Measurements from ENCODE around the gene GSTA1.

The GSTA1 gene

DNA sequence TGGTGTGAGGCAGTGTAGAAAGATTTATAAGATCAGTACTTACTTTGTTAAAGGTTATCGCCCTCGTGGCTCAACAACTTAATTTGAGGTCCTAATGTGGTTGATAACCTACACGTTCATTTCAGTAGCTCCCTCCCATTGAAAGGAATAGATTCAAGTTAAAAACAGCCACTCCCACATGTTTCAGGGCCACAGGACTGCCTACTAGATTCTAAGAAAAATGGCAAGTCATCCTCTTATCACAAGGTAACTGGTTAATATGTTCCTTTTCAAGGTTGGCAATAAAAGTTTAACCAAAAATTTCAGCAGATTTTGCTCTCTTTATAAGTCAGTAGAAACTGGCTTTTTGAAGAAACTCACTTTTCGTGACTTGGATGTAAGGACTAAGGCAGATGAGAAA, 57.4 kb downstream of the GSTA1 start:
- DNase-seq (ENCODE audit: low read depth), result no peak
- TF ChIP-seq, protein P1, sequence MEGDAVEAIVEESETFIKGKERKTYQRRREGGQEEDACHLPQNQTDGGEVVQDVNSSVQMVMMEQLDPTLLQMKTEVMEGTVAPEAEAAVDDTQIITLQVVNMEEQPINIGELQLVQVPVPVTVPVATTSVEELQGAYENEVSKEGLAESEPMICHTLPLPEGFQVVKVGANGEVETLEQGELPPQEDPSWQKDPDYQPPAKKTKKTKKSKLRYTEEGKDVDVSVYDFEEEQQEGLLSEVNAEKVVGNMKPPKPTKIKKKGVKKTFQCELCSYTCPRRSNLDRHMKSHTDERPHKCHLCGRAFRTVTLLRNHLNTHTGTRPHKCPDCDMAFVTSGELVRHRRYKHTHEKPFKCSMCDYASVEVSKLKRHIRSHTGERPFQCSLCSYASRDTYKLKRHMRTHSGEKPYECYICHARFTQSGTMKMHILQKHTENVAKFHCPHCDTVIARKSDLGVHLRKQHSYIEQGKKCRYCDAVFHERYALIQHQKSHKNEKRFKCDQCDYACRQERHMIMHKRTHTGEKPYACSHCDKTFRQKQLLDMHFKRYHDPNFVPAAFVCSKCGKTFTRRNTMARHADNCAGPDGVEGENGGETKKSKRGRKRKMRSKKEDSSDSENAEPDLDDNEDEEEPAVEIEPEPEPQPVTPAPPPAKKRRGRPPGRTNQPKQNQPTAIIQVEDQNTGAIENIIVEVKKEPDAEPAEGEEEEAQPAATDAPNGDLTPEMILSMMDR (conservative IDR thresholded peaks at IDR 0.05; ENCODE audit: control insufficient read depth, insufficient read depth, low read depth, low read length), result no peak
- no peak overlapping the region for H3K4me3 ChIP-seq (ENCODE audit: control insufficient read depth, low read depth, low read length)

DNA sequence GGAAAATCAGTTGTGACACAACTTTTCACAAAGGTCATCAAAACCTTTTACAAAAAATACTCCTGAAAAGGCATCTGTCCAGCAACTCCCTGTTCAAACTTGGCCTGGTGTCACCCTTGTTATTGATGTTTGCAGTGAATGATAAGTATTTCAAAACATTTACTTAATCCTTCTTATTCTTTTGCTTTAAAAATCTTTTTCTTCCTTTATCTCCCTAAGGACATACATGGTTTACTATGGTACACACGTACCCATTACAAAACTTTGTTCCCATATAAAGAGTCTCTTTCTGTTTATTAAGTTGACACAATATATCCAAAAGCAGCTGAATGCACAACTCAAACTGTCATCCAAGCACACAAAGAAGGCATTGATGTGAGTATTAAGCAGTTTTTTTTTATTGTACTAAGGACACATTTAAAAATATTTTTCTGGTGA, 57.8 kb downstream of the GSTA1 start:
- TF ChIP-seq, protein P1 (conservative IDR thresholded peaks at IDR 0.05; ENCODE audit: control insufficient read depth, insufficient read depth, low read depth, low read length), result no peak
- no peak overlapping the region for H3K4me3 ChIP-seq (ENCODE audit: control insufficient read depth, low read depth, low read length)
- no peak for DNase-seq (ENCODE audit: low read depth)

DNA sequence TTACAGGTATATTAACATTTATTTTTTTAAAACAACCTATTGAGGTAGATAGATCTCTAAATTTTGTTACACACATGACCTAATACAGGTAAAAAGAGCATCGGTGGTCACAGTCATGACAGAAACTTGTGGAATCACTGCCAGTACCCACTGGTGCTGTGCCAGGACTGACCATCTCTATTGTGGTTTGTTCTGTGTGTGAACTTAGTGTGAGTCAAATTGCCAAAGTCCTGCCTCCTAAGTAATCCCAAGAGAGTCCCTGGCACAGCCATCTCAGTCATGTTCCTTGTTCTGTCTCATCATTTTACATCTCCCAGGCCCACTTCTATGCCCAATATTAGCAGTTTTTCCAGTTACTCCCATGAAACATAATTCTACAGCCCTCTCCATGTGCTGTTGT, 61.7 kb downstream of the GSTA1 start:
- DNase-seq (ENCODE audit: low read depth), result peak; percentile 11
- TF ChIP-seq, protein P1 (conservative IDR thresholded peaks at IDR 0.05; ENCODE audit: control insufficient read depth, insufficient read depth, low read depth, low read length), result no peak
- no peak overlapping the region for H3K4me3 ChIP-seq (ENCODE audit: control insufficient read depth, low read depth, low read length)
